GM12873 (cell line): ENCODE measurements around the gene C2orf69.

Experiments used
- CTCF ChIP-seq: IDR thresholded peaks from 2 replicates; pipeline ENCODE4 v1.5.1; 2012; ENCODE audit warnings: low read depth, mild to moderate bottlenecking, moderate library complexity, low read length, control low read depth; ENCODE audit not compliant: insufficient read depth; ENCODE audit errors: missing control alignments

The C2orf69 gene

GRCh38 chr2:199933466-199933865 is 22.4 kb downstream of the C2orf69 start:
- no peak for TF ChIP-seq CTCF

DNA sequence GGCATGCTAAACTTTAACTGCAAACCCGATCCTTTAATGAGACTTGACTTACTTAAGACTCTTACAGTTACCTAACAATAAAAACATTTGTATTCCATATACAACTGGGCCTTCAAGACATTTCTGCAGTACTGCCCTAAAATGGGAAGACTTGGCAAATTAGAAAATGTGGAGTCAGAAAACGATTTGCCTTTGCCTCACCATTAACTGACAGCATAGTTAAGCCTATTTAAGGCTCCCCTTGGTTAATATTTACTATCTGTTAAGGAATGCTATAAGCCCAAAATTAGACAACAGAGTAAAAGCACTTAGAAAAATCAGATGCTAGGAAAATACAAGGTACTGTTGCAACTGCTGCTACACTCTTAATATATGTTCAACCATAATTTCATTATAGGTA is 25.5 kb downstream of the C2orf69 start:
- no peak for TF ChIP-seq CTCF

DNA sequence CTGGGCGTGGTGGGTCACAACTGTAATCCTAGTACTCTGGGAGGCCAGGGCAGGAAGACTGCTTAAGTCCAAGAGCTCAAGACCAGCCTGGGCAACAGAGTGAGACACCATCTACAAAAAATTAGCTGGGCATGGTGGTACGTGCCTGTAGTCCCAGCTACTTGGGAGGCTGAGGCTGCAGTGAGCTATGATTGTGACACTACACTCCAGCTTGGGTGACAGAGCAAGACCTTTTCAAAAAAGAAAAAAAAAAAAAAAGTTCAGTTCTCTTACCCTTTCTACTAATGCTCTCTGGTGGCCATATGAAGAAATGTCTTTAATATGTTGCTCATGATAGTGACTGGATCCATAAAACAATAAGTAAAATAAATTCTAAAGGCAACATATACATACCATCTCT is 29.3 kb downstream of the C2orf69 start:
- TF ChIP-seq CTCF, result peak; percentile 26

DNA sequence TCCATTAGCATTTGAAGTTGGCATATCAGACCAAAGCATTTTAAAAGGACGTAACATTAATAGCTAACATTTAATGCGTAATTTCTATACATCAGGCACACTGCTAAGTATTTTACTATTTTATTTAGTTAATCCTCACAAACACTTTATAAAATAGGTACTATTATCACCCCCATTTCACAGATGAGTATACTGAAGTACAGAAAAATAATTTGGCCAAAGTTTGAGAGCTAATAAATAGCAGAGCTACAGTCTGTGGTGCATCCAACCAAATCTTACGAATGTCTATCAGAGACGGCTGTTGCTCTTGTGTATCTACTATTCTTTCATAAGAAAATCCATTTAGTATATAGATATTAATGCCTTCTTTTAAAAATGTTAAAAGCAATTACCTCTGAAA is 32.3 kb downstream of the C2orf69 start:
- TF ChIP-seq CTCF, result no peak

DNA sequence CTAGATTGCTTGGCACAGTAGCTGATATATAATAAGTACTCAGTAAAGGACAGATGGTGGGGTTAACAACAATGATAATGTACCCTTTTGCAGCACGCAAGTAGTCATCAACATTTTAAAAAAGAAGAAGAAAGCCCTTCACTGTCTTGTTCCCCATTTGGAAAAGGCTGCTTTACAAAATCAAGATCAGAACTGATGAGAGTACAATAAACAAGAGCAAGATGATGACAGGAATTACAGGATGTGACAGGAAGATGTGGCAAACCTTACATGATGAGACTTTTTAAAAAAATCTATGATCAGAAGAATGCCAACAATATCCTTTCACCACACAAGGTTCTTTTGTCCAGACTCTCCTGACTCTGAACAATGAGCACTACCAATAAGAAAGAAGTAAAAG is 35.1 kb downstream of the C2orf69 start:
- no peak for TF ChIP-seq CTCF

GRCh38 chr2:199946836-199947235 is 35.7 kb downstream of the C2orf69 start:
- no peak for TF ChIP-seq CTCF

GRCh38 chr2:199950396-199950795 is 39.3 kb downstream of the C2orf69 start:
- no peak for TF ChIP-seq CTCF
